ENCODE measurements around the gene PDXK.

- TF ChIP-seq CTCF (IDR thresholded peaks at IDR 0.05) (no peak), POLR2A (IDR thresholded peaks at IDR 0.05) (no peak)
Measured at GRCh38 chr21:43690346-43690745, 28.6 kb upstream of the PDXK start.

Data from adrenal gland (tissue), 5 donors.